Neural cell (in vitro differentiated cells): ENCODE data around the gene HBQ1. TPM values are rescaled to one million over a fixed set of nuclear protein-coding genes. Genes with fewer than 3 reads are reported as not detected.

Experiments used
- H2AFZ ChIP-seq: fragments of 200-600, 300-800 bp; sonication (generic), shearing (Covaris generic); 2 replicates; pipeline ENCODE4 v1.6.0; 2014; ENCODE audit warnings: low read depth, mild to moderate bottlenecking, antibody characterized with exemption, low read length, moderate library complexity
- H3F3A ChIP-seq: fragments of 200-600 bp; shearing (Covaris generic); 2 replicates; pipeline ENCODE4 v1.6.1; 2016; ENCODE audit warnings: mild to moderate bottlenecking, moderate library complexity, mixed read lengths, antibody characterized with exemption, low read length; ENCODE audit not compliant: insufficient read depth, poor library complexity, severe bottlenecking
- H3K27ac ChIP-seq: fragments of 200-600, 300-800 bp; sonication (generic), shearing (Covaris generic); 2 replicates; pipeline ENCODE4 v1.5.1; 2014; ENCODE audit warnings: mild to moderate bottlenecking, low read length, moderate library complexity
- H3K27me3 ChIP-seq: fragments of 300-800, 200-600 bp; sonication (generic), shearing (Covaris generic); 2 replicates; pipeline ENCODE4 v1.6.0; 2014; ENCODE audit warnings: mild to moderate bottlenecking, low read depth, low read length, moderate library complexity; ENCODE audit not compliant: insufficient read depth
- H3K36me3 ChIP-seq: fragments of 300-800, 200-600 bp; sonication (generic), shearing (Covaris generic); 2 replicates; pipeline ENCODE4 v1.5.1; 2014; ENCODE audit warnings: mild to moderate bottlenecking, antibody characterized with exemption, low read length, moderate library complexity; ENCODE audit not compliant: insufficient read depth
- H3K4me2 ChIP-seq: fragments of 300-800, 200-600 bp; sonication (generic), shearing (Covaris generic); 2 replicates; pipeline ENCODE4 v1.6.0; 2014; ENCODE audit warnings: mild to moderate bottlenecking, low read length
- H3K4me3 ChIP-seq: fragments of 300-800, 200-600 bp; sonication (generic), shearing (Covaris generic); 2 replicates; pipeline ENCODE4 v1.5.1; 2014; ENCODE audit warnings: mild to moderate bottlenecking, low read length, moderate library complexity
- H3K79me2 ChIP-seq: fragments of 200-600 bp; shearing (Covaris generic); replicated peaks from 2 replicates; pipeline ENCODE4 v1.6.0; 2014; ENCODE audit warnings: mild to moderate bottlenecking, low read length, moderate library complexity; ENCODE audit not compliant: insufficient read depth
- H3K9ac ChIP-seq: fragments of 300-800, 200-600 bp; sonication (generic), shearing (Covaris generic); 2 replicates; pipeline ENCODE4 v1.6.1; 2016; ENCODE audit warnings: mild to moderate bottlenecking, low read length, mixed read lengths
- H3K9me2 ChIP-seq: fragments of 200-600 bp; shearing (Covaris generic); 2 replicates; pipeline ENCODE4 v1.6.1; 2016; ENCODE audit warnings: mild to moderate bottlenecking, low read length, mixed read lengths; ENCODE audit not compliant: insufficient read depth
- H3K9me3 ChIP-seq: fragments of 200-600, 300-800 bp; sonication (generic), shearing (Covaris generic); 2 replicates; pipeline ENCODE4 v1.6.1; 2016; ENCODE audit warnings: mild to moderate bottlenecking, mixed run types, low read length, moderate library complexity, mixed read lengths
- H4K20me1 ChIP-seq: fragments of 200-600 bp; shearing (Covaris generic); 2 replicates; pipeline ENCODE4 v1.6.1; 2016; ENCODE audit warnings: mild to moderate bottlenecking, mixed run types; ENCODE audit not compliant: insufficient read depth
- CTCF ChIP-seq: fragments of 450-650 bp; IDR thresholded peaks from 2 replicates; pipeline ENCODE4 v1.5.1; 2014; ENCODE audit warnings: antibody characterized with exemption, mild to moderate bottlenecking, moderate library complexity; ENCODE audit not compliant: poor library complexity, severe bottlenecking
- EP300 ChIP-seq: fragments of 450-650 bp; conservative IDR thresholded peaks from 2 replicates; pipeline ENCODE4 v1.6.1; 2014; ENCODE audit warnings: antibody characterized with exemption, mild to moderate bottlenecking, moderate library complexity; ENCODE audit not compliant: poor library complexity, severe bottlenecking
- EZH2 ChIP-seq: fragments of 200-600, 300-800 bp; shearing (Covaris generic), sonication (generic); IDR thresholded peaks from 2 replicates; pipeline ENCODE4 v1.6.1; 2014; ENCODE audit warnings: antibody characterized with exemption, low read length, borderline replicate concordance, mild to moderate bottlenecking; ENCODE audit not compliant: insufficient read depth, poor library complexity, severe bottlenecking
- MXI1 ChIP-seq: fragments of 450-650 bp; conservative IDR thresholded peaks from 2 replicates; pipeline ENCODE4 v1.6.1; 2014; ENCODE audit warnings: antibody characterized with exemption, mild to moderate bottlenecking; ENCODE audit not compliant: poor library complexity, severe bottlenecking
- POLR2AphosphoS5 ChIP-seq: IDR thresholded peaks from 2 replicates; pipeline ENCODE4 v1.6.1; 2012
- RAD21 ChIP-seq: fragments of 450-650 bp; conservative IDR thresholded peaks from 2 replicates; pipeline ENCODE4 v1.6.1; 2014; ENCODE audit warnings: antibody characterized with exemption, mild to moderate bottlenecking, moderate library complexity
- REST ChIP-seq: IDR thresholded peaks from 2 replicates; pipeline ENCODE4 v1.6.1; 2012; ENCODE audit warnings: borderline replicate concordance
- SMC3 ChIP-seq: fragments of 450-650 bp; conservative IDR thresholded peaks from 2 replicates; pipeline ENCODE4 v1.6.1; 2014; ENCODE audit warnings: antibody characterized with exemption, mild to moderate bottlenecking, moderate library complexity; ENCODE audit not compliant: poor library complexity
- TAF1 ChIP-seq: IDR thresholded peaks from 2 replicates; pipeline ENCODE4 v1.6.1; 2012; ENCODE audit warnings: low read depth
- polyA plus RNA-seq: library from polyadenylated mRNA; depleted of rRNA; stranded (reverse); fragments of >200 nt; gene quantifications from 2 replicates; pipeline ENCODE4 v1.2.3, GENCODE V29; 2014

Gene HBQ1
- polyA plus RNA-seq, 1 donor from 2014 or later = 4.5 TPM

- no peaks in the 10 kb centered on the region for H3K27me3 ChIP-seq
- H3K9ac ChIP-seq = peak overlapping the region; percentile 87
- H3F3A ChIP-seq = no peaks in the 10 kb centered on the region
- TF ChIP-seq CTCF = no peak
- H3K36me3 ChIP-seq = no peaks in the 10 kb centered on the region
- H2AFZ ChIP-seq = peak overlapping the region; percentile 99
- peak overlapping the region; percentile 84 for H3K4me3 ChIP-seq
- peak overlapping the region; percentile 84 for H3K27ac ChIP-seq
- no peaks in the 10 kb centered on the region for H3K9me3 ChIP-seq
- H4K20me1 ChIP-seq = no peaks in the 10 kb centered on the region
- no peaks in the 10 kb centered on the region for H3K9me2 ChIP-seq
- H3K4me2 ChIP-seq = peak overlapping the region; percentile 58
- no peaks in the 10 kb centered on the region for H3K79me2 ChIP-seq
Measured at GRCh38 chr16:138049-138417, 42.2 kb upstream of the HBQ1 start.

GRCh38 chr16:140175-140857 lies 39.9 kb upstream of the HBQ1 start:
- Histone ChIP-seq H3K9me2 (no peaks in the 10 kb centered on the region), H3K27ac (no peak overlapping the region), H3K4me2 (no peak overlapping the region), H3F3A (no peaks in the 10 kb centered on the region), H3K36me3 (no peaks in the 10 kb centered on the region), H3K9ac (no peak overlapping the region), H3K27me3 (no peaks in the 10 kb centered on the region), H3K79me2 (no peaks in the 10 kb centered on the region), H3K9me3 (no peaks in the 10 kb centered on the region), H2AFZ (no peak overlapping the region), H4K20me1 (no peaks in the 10 kb centered on the region), H3K4me3 (no peak overlapping the region)
- TF ChIP-seq CTCF (no peak), MXI1 (no peak), SMC3 (no peak), TAF1 (no peak), REST (no peak), EZH2 (no peak), EP300 (no peak), RAD21 (no peak), POLR2AphosphoS5 (no peak)
